ENCODE results near the gene CRYGN.

CRYGN gene

DNA sequence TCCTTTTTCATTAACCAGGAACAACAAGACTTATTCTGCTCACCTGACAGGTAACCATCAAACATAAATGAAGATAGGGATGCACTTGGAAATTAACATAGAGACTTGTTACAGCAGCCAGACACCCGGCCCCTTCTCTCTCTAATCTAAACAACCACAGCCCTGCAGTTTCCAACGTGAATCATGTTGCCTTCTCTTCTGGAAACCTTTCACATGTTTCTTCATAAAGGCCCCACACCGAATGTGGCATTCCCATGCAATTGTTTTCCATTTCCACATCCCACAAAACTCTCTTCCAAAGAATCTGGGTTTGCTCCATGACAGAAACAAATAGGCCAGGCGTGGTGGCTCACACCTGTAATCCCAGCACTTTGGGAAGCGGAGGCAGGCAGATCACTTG lies 15.1 kb downstream of the CRYGN start:
- Histone ChIP-seq H3K27me3 (ENCODE audit: insufficient read depth, low read length, poor library complexity, severe bottlenecking) (no peaks in the 10 kb centered on the region), H3K4me1 (ENCODE audit: insufficient read depth, low read length, poor library complexity, severe bottlenecking) (peaks cover 18% of the 10 kb centered on the region), H3K4me2 (ENCODE audit: low read depth, low read length, poor library complexity, severe bottlenecking) (no peak overlapping the region), H3F3A (ENCODE audit: low read depth) (no peaks in the 10 kb centered on the region), H3K4me3 (ENCODE audit: low read length, poor library complexity, severe bottlenecking) (no peak overlapping the region), H3K79me2 (ENCODE audit: insufficient read depth, low read length) (no peaks in the 10 kb centered on the region), H3K9ac (ENCODE audit: low read depth, low read length, poor library complexity, severe bottlenecking) (no peak overlapping the region), H3K9me3 (ENCODE audit: insufficient read depth, low read depth, low read length) (no peaks in the 10 kb centered on the region), H3K9me2 (replicated peaks; ENCODE audit: low read depth, low read length) (no peaks in the 10 kb centered on the region), H2AFZ (ENCODE audit: low read length) (no peak overlapping the region), H3K36me3 (ENCODE audit: insufficient read depth, low read length) (no peaks in the 10 kb centered on the region), H4K20me1 (ENCODE audit: insufficient read depth, low read length, poor library complexity, severe bottlenecking) (no peaks in the 10 kb centered on the region)
- TF ChIP-seq EZH2phosphoT487 (IDR thresholded peaks at IDR 0.05; ENCODE audit: borderline replicate concordance) (no peak), CTCF (conservative IDR thresholded peaks at IDR 0.05; ENCODE audit: low read length) (no peak)

DNA sequence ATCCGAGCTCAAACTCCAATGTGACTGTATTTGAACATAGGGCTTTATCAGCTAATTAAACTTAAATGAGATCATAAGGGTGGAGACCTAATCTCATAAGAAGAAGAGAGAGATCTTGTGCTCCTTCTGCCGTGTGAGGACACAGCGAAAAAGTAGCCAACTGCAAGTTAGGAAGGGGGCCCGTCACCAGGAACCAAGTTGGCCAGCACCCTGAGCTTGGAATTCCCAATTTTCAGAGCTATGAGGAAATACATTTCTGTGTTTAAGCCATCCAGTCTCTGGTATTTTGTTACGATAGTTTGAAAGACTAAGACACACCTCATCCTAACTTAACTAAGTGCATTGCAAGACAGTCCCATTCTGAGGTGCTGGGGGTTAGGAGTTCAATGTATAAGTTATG lies 16.0 kb downstream of the CRYGN start:
- Histone ChIP-seq H4K20me1 (ENCODE audit: insufficient read depth, low read length, poor library complexity, severe bottlenecking) (no peaks in the 10 kb centered on the region), H3K4me1 (ENCODE audit: insufficient read depth, low read length, poor library complexity, severe bottlenecking) (peaks cover 10% of the 10 kb centered on the region), H2AFZ (ENCODE audit: low read length) (no peak overlapping the region), H3F3A (ENCODE audit: low read depth) (no peaks in the 10 kb centered on the region), H3K36me3 (ENCODE audit: insufficient read depth, low read length) (no peaks in the 10 kb centered on the region), H3K9ac (ENCODE audit: low read depth, low read length, poor library complexity, severe bottlenecking) (no peak overlapping the region), H3K9me3 (ENCODE audit: insufficient read depth, low read depth, low read length) (no peaks in the 10 kb centered on the region), H3K4me3 (ENCODE audit: low read length, poor library complexity, severe bottlenecking) (no peak overlapping the region), H3K79me2 (ENCODE audit: insufficient read depth, low read length) (no peaks in the 10 kb centered on the region), H3K4me2 (ENCODE audit: low read depth, low read length, poor library complexity, severe bottlenecking) (no peak overlapping the region), H3K27me3 (ENCODE audit: insufficient read depth, low read length, poor library complexity, severe bottlenecking) (no peaks in the 10 kb centered on the region), H3K9me2 (replicated peaks; ENCODE audit: low read depth, low read length) (no peaks in the 10 kb centered on the region)
- no peak for TF ChIP-seq EZH2phosphoT487 (IDR thresholded peaks at IDR 0.05; ENCODE audit: borderline replicate concordance)

GRCh38 chr7:151423226-151423625 lies 16.7 kb downstream of the CRYGN start:
- Histone ChIP-seq H2AFZ (ENCODE audit: low read length) (no peak overlapping the region), H3K4me3 (ENCODE audit: low read length, poor library complexity, severe bottlenecking) (no peak overlapping the region), H4K20me1 (ENCODE audit: insufficient read depth, low read length, poor library complexity, severe bottlenecking) (no peaks in the 10 kb centered on the region), H3K27me3 (ENCODE audit: insufficient read depth, low read length, poor library complexity, severe bottlenecking) (no peaks in the 10 kb centered on the region), H3K79me2 (ENCODE audit: insufficient read depth, low read length) (no peaks in the 10 kb centered on the region), H3K36me3 (ENCODE audit: insufficient read depth, low read length) (no peaks in the 10 kb centered on the region), H3K9ac (ENCODE audit: low read depth, low read length, poor library complexity, severe bottlenecking) (no peak overlapping the region), H3K4me2 (ENCODE audit: low read depth, low read length, poor library complexity, severe bottlenecking) (no peak overlapping the region), H3K4me1 (ENCODE audit: insufficient read depth, low read length, poor library complexity, severe bottlenecking) (peaks cover 3% of the 10 kb centered on the region), H3K9me2 (replicated peaks; ENCODE audit: low read depth, low read length) (no peaks in the 10 kb centered on the region), H3K9me3 (ENCODE audit: insufficient read depth, low read depth, low read length) (no peaks in the 10 kb centered on the region), H3F3A (ENCODE audit: low read depth) (no peaks in the 10 kb centered on the region)
- no peak for TF ChIP-seq CTCF (conservative IDR thresholded peaks at IDR 0.05; ENCODE audit: low read length)
- TF ChIP-seq EZH2phosphoT487 (IDR thresholded peaks at IDR 0.05; ENCODE audit: borderline replicate concordance), result no peak

DNA sequence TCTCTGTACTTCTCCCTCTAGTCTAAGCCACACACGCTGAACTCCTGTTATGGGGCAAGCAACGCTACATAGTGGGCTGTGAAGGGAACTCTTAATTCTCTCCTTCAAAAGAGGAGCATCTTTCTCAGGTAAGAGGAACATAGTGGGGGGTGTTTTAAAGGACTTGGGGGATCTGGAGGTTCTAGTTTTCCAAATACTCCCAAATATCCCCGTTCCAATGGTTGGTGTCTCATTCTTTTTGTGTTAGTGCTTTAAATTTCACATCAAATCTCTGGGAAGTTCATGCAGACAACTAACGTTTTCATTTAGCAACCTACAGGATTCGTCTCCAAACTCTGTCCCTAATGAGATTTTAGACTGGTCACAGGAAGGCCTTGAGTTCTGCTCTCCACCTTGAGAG lies 17.7 kb downstream of the CRYGN start:
- Histone ChIP-seq H3K27me3 (ENCODE audit: insufficient read depth, low read length, poor library complexity, severe bottlenecking) (no peaks in the 10 kb centered on the region), H4K20me1 (ENCODE audit: insufficient read depth, low read length, poor library complexity, severe bottlenecking) (no peaks in the 10 kb centered on the region), H3K9ac (ENCODE audit: low read depth, low read length, poor library complexity, severe bottlenecking) (no peak overlapping the region), H3K9me3 (ENCODE audit: insufficient read depth, low read depth, low read length) (no peaks in the 10 kb centered on the region), H2AFZ (ENCODE audit: low read length) (no peak overlapping the region), H3K36me3 (ENCODE audit: insufficient read depth, low read length) (no peaks in the 10 kb centered on the region), H3K4me1 (ENCODE audit: insufficient read depth, low read length, poor library complexity, severe bottlenecking) (no peaks in the 10 kb centered on the region), H3F3A (ENCODE audit: low read depth) (no peaks in the 10 kb centered on the region), H3K4me3 (ENCODE audit: low read length, poor library complexity, severe bottlenecking) (no peak overlapping the region), H3K9me2 (replicated peaks; ENCODE audit: low read depth, low read length) (no peaks in the 10 kb centered on the region), H3K79me2 (ENCODE audit: insufficient read depth, low read length) (no peaks in the 10 kb centered on the region), H3K4me2 (ENCODE audit: low read depth, low read length, poor library complexity, severe bottlenecking) (no peak overlapping the region)
- TF ChIP-seq EZH2phosphoT487 (IDR thresholded peaks at IDR 0.05; ENCODE audit: borderline replicate concordance) (no peak), CTCF (conservative IDR thresholded peaks at IDR 0.05; ENCODE audit: low read length) (no peak)

Data from Loucy (cell line).